RWPE1 (cell line): ENCODE data around the gene HCST.

Experiments used
- CTCF ChIA-PET: fragments of 350-600 bp; sonication (Branson Sonifier 250); formaldehyde crosslinking; extraction: SDS; loops from one replicate; lab custom pipeline; 2021; lab: Yijun Ruan, JAX
- POLR2A ChIA-PET: fragments of 400-600 bp; formaldehyde crosslinking; extraction: SDS; loops from one replicate; lab custom pipeline; 2020; ENCODE audit warnings: antibody characterized with exemption; ENCODE audit not compliant: low non-redundant PET; lab: Yijun Ruan, JAX
- DNase-seq: peaks from one replicate; pipeline ENCODE4 v3.0.0; 2012; ENCODE audit warnings: low spot score
- H3K27ac ChIP-seq: fragments of 450-650 bp; 2 replicates; pipeline ENCODE4 v1.5.1; 2017
- CTCF ChIP-seq: fragments of 450-650 bp; conservative IDR thresholded peaks from 2 replicates; pipeline ENCODE4 v1.5.1; 2017; ENCODE audit warnings: low read depth, mild to moderate bottlenecking

The HCST gene

GRCh38 chr19:35901854-35902661, at the start of gene HCST:
Gene HCST (plus strand): TSS chr19:35902529. CDS start chr19:35902594, 65 bp downstream.
- no peak for TF ChIP-seq CTCF
- peak within 1 kb of the TSS; percentile 89 for H3K27ac ChIP-seq
- CTCF ChIA-PET = no interaction called here
- POLR2A ChIA-PET = no interaction called here
- no peak for DNase-seq

- TF ChIP-seq CTCF = no peak
- H3K27ac ChIP-seq = no peak overlapping the region
- CTCF ChIA-PET = interaction anchor here (0.6 kb wide), 1 partner anchor 73 kb away, joined by 4 read pairs; no protein-coding TSS in a partner anchor
- DNase-seq = no peak
- POLR2A ChIA-PET = no interaction called here
These were observed 49.1 kb upstream of the HCST start for GRCh38 chr19:35853038-35853756.

- TF ChIP-seq CTCF = no peak
- H3K27ac ChIP-seq = no peak within 1 kb of the TSS
- POLR2A ChIA-PET = no interaction called here
- no peak for DNase-seq
- CTCF ChIA-PET = interaction anchor here (0.6 to 1.3 kb wide), 2 partner anchors 23 to 173 kb away, joined by 5 to 8 read pairs; no protein-coding TSS in a partner anchor
These were observed 45.7 kb upstream of the HCST start, which contains the start of gene KIRREL2 for GRCh38 chr19:35856546-35857149. Gene KIRREL2 (plus strand): TSS chr19:35856911. CDS start chr19:35857120, 209 bp downstream.

GRCh38 chr19:35858311-35858710, 44.0 kb upstream of the HCST start:
- CTCF ChIA-PET = no interaction called here
- no peak overlapping the region for H3K27ac ChIP-seq
- POLR2A ChIA-PET = no interaction called here
- DNase-seq = no peak
- TF ChIP-seq CTCF = no peak

GRCh38 chr19:35859414-35859813, 42.9 kb upstream of the HCST start:
- H3K27ac ChIP-seq = no peak overlapping the region
- ChIA-PET CTCF (no interaction called here), POLR2A (no interaction called here)
- DNase-seq = no peak
- TF ChIP-seq CTCF = no peak

- no peak overlapping the region for H3K27ac ChIP-seq
- POLR2A ChIA-PET = no interaction called here
- TF ChIP-seq CTCF = no peak
- CTCF ChIA-PET = no interaction called here
- DNase-seq = no peak
These were observed 41.9 kb upstream of the HCST start for GRCh38 chr19:35860436-35860817.
